Stimulated activated CD8-positive, alpha-beta memory T cell treated with anti-CD3 and anti-CD28 coated beads, Interleukin-15, amount 100 ng/mL, for 1 hour (primary cell): ENCODE data around the gene ZKSCAN4.

ENCODE experiments used
- DNase-seq: peaks from one replicate; pipeline ENCODE4 v3.0.0-alpha.2; 2020; ENCODE audit warnings: low read depth

ZKSCAN4 gene

DNA sequence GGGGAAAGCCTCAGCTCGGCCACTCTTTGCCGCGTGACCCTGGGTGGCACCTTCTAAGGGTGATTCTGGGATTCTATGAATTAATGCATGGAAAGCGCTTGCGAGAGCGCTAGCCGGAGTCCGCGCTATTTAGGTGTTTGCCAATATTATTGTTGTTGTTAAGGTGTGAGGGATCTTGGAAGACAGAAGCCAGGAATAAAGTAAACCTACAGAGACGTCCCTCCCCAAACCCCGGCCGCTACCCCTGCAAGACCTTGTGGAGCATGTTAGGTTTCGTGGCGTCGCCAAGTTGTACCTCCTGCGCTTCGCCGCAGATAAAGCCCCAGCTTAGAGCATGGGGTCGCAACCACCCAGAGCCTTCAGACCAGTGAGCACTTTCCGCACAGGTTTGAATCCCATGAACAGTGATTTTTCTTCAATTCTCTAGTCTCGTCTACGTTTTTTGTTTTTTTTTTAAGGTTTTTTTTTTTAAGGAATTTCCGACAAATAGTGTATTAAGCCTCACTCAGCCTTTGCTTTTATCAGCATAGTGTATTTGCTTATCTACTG is 43.9 kb downstream of the ZKSCAN4 start:
- no peak for DNase-seq

DNA sequence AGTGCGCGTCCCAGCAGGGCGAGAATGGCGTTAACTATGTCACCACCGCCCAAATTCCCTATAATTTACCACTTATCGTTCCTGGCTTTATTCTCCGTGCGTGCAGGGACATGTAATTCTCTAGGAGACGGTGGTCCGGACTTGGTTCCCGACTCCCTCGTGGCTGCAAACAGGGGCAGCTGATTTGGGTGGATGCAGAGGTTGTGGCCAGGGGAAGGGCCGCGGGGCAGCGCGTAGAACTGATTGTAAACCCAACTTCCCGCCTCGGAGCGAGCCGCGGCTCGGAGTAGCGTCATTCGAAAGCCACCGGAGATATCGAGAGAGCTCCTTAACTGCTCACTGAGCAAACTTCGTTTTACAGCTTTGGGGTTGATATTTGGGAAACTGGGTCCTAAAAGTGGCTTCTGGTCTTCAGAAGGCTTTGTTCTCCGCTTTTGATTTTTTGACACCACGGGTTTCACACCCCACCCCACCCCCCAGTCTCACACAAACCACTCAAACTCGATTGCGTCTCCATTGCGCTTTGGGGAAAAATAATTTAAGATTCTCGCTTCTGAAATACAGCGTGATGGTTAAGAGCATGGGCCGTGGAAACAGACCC is 44.5 kb downstream of the ZKSCAN4 start:
- no peak for DNase-seq

GRCh38 chr6:28206928-28207509 is 45.0 kb downstream of the ZKSCAN4 start:
- DNase-seq = no peak

GRCh38 chr6:28206527-28206926 is 45.5 kb downstream of the ZKSCAN4 start:
- no peak for DNase-seq

GRCh38 chr6:28205879-28206278 is 46.2 kb downstream of the ZKSCAN4 start:
- DNase-seq = no peak

GRCh38 chr6:28203201-28203600 is 48.9 kb downstream of the ZKSCAN4 start:
- no peak for DNase-seq

GRCh38 chr6:28200020-28200419 is 52.0 kb downstream of the ZKSCAN4 start:
- DNase-seq = no peak
